Endothelial cell of umbilical vein (primary cell): Measurements from ENCODE around the gene OTULINL. TPM values are rescaled to one million over a fixed set of nuclear protein-coding genes. Genes with fewer than 3 reads are reported as not detected.

Experiments
- BruUV-seq: library from RNA; stranded (reverse); fragments of 400-500 nt; replicated peaks from 2 replicates; lab custom pipeline; 2021; lab: Mats Ljungman, UMichigan
- CTCF ChIA-PET: fragments of 300-600, 350-600 bp; sonication (Branson Sonifier 250); formaldehyde crosslinking; loops from one replicate; lab custom pipeline; 2021; ENCODE audit warnings: antibody characterized with exemption, inconsistent platforms; lab: Charles Lee
- POLR2A ChIA-PET: fragments of 300-600, 350-600 bp; sonication (Branson Sonifier 250); formaldehyde crosslinking; loops from one replicate; lab custom pipeline; 2021; ENCODE audit warnings: antibody characterized with exemption, inconsistent platforms; lab: Charles Lee
- DNase-seq: peaks from one replicate; pipeline ENCODE4 v3.0.0-alpha.2; 2011; ENCODE audit warnings: low read depth, low spot score
- FAIRE-seq: peaks from 2 replicates; lab custom pipeline; 2011; peaks lifted over from hg19 to GRCh38; lab: Jason Lieb, UNC
- H2AFZ ChIP-seq: 2 replicates; pipeline ENCODE4 v1.6.0; 2012; ENCODE audit warnings: low read depth, low read length, control low read depth, inconsistent platforms
- H3K27ac ChIP-seq: 2 replicates; pipeline ENCODE4 v1.5.1; 2011; ENCODE audit warnings: low read depth, mild to moderate bottlenecking, control low read depth, low read length, moderate library complexity; ENCODE audit not compliant: insufficient read depth
- H3K27me3 ChIP-seq, 2 experiments: 2 replicates each; pipeline versions ENCODE4 v1.6.0 to v1.6.1; 2011; ENCODE audit warnings: low read length in 2 of 2, mixed read lengths in 1 of 2; ENCODE audit not compliant: control insufficient read depth in 2 of 2, insufficient read depth in 2 of 2
- H3K36me3 ChIP-seq, 2 experiments: 2 replicates in 1 of 2; 3 replicates in 1 of 2; pipeline ENCODE4 v1.5.1; 2011; ENCODE audit warnings: low read length in 2 of 2, mild to moderate bottlenecking in 1 of 2, moderate library complexity in 1 of 2; ENCODE audit not compliant: control insufficient read depth in 2 of 2, insufficient read depth in 2 of 2; ENCODE audit errors: extremely low read depth in 1 of 2
- H3K4me1 ChIP-seq: 3 replicates; pipeline ENCODE4 v1.5.1; 2011; ENCODE audit warnings: mild to moderate bottlenecking, low read length; ENCODE audit not compliant: control insufficient read depth, insufficient read depth; ENCODE audit errors: extremely low read depth
- H3K4me2 ChIP-seq: 2 replicates; pipeline ENCODE4 v1.6.1; 2011; ENCODE audit warnings: low read length, control low read depth, mixed read lengths; ENCODE audit not compliant: insufficient read depth
- H3K4me3 ChIP-seq, 3 experiments: fragments of 200-600 bp in 1 of 3; sonication (generic), shearing (Covaris generic) in 1 of 3; replicated peaks in 1 of 3; 2 replicates each; pipeline ENCODE4 v1.5.1; 2011 to 2016; ENCODE audit warnings: control low read depth in 3 of 3, low read length in 3 of 3, mild to moderate bottlenecking in 2 of 3, inconsistent platforms in 1 of 3, low read depth in 1 of 3, moderate library complexity in 1 of 3; ENCODE audit not compliant: insufficient read depth in 1 of 3
- H3K79me2 ChIP-seq: 2 replicates; pipeline ENCODE4 v1.6.0; 2012; ENCODE audit warnings: low read length, inconsistent platforms; ENCODE audit not compliant: control insufficient read depth, insufficient read depth
- H3K9ac ChIP-seq: replicated peaks from 2 replicates; pipeline ENCODE3; 2011; ENCODE audit warnings: low read length, control low read depth; ENCODE audit not compliant: insufficient read depth; ENCODE audit errors: extremely low read depth
- H3K9me1 ChIP-seq: replicated peaks from 3 replicates; pipeline ENCODE4 v1.6.0; 2011; ENCODE audit warnings: mild to moderate bottlenecking, low read length; ENCODE audit not compliant: control insufficient read depth, insufficient read depth; ENCODE audit errors: extremely low read depth
- H3K9me3 ChIP-seq: replicated peaks from 2 replicates; pipeline ENCODE4 v1.5.1; 2012; ENCODE audit warnings: low read length, inconsistent platforms; ENCODE audit not compliant: control insufficient read depth, insufficient read depth
- H4K20me1 ChIP-seq: replicated peaks from 2 replicates; pipeline ENCODE3; 2011; ENCODE audit warnings: mild to moderate bottlenecking, low read length; ENCODE audit not compliant: control insufficient read depth, insufficient read depth; ENCODE audit errors: extremely low read depth
- CTCF ChIP-seq, 2 donors: IDR thresholded peaks; 1 replicate in 1 of 2; 2 replicates in 1 of 2; pipeline ENCODE4 v1.5.1; 2011; ENCODE audit warnings: low read length in 2 of 2, mild to moderate bottlenecking in 2 of 2, moderate library complexity in 2 of 2, control low read depth in 1 of 2, inconsistent platforms in 1 of 2, low read depth in 1 of 2; ENCODE audit not compliant: insufficient read depth in 1 of 2; ENCODE audit errors: extremely low read depth in 1 of 2
- EZH2 ChIP-seq: IDR thresholded peaks from 2 replicates; pipeline ENCODE4 v1.6.1; 2012; ENCODE audit warnings: borderline replicate concordance, low read depth, mild to moderate bottlenecking, moderate library complexity, low read length, inconsistent platforms; ENCODE audit not compliant: severe bottlenecking
- FOS ChIP-seq: IDR thresholded peaks from 2 replicates; pipeline ENCODE4 v1.6.1; 2011; ENCODE audit warnings: mild to moderate bottlenecking, low read length, moderate library complexity, borderline replicate concordance; ENCODE audit not compliant: insufficient read depth
- GATA2 ChIP-seq: IDR thresholded peaks from 2 replicates; pipeline ENCODE4 v1.7.0; 2011; ENCODE audit warnings: low read depth, mild to moderate bottlenecking, moderate library complexity, mixed read lengths, low read length; ENCODE audit not compliant: insufficient read length, insufficient read depth
- JUN ChIP-seq: IDR thresholded peaks from 2 replicates; pipeline ENCODE4 v1.6.1; 2011; ENCODE audit warnings: borderline replicate concordance, low read depth; ENCODE audit not compliant: insufficient read length, insufficient read depth
- MAX ChIP-seq: IDR thresholded peaks from 2 replicates; pipeline ENCODE4 v1.6.1; 2011; ENCODE audit not compliant: insufficient read depth, insufficient read length
- MYC ChIP-seq: IDR thresholded peaks from one replicate; pipeline ENCODE4 v1.6.1; 2011; ENCODE audit warnings: mild to moderate bottlenecking, low read depth, low read length
- POLR2A ChIP-seq: IDR thresholded peaks from 2 replicates; pipeline ENCODE4 v1.6.1; 2012; ENCODE audit warnings: low read depth, mild to moderate bottlenecking, control low read depth, low read length
- POLR2AphosphoS5 ChIP-seq: IDR thresholded peaks from 2 replicates; pipeline ENCODE4 v1.6.1; 2012; ENCODE audit warnings: low read depth, mild to moderate bottlenecking, control low read depth, low read length, moderate library complexity; ENCODE audit not compliant: insufficient read depth
- dilution Hi-C: fragments of 300-500 bp; cut with MboI; formaldehyde crosslinking; loops from one replicate; pipeline ENCODE4 v1.15.0; 2019; ENCODE audit warnings: low sequenced_read_pairs; ENCODE audit not compliant: extremely low pct_ligation_motif_present
- intact Hi-C: fragments of 100-400 bp; cut with micrococcal nuclease; formaldehyde crosslinking; loops from one replicate; pipeline ENCODE4 v1.10.0; 2022
- polyA plus RNA-seq, 4 experiments: library from polyadenylated mRNA; depleted of rRNA in 3 of 4; stranded (reverse) in 3 of 4; unstranded in 1 of 4; fragments of >200 nt; gene quantifications; 2 replicates each; pipeline versions ENCODE4 v1.2.1 to v1.2.3, GENCODE V29; 2011 to 2012; ENCODE audit warnings: missing spikeins in 1 of 4
- total RNA-seq: library from RNA; stranded (reverse); gene quantifications from 2 replicates; pipeline ENCODE4 v1.2.3, GENCODE V29; 2021

Gene OTULINL
- total and polyA plus RNA-seq, 2 donors (not counting 3 experiments of a cell fraction or from before 2014, with no cell fraction given): 0.08 to 0.42 TPM

- peaks cover 0 to 8% of the 10 kb centered on the region in 2 experiments for H3K27me3 ChIP-seq
- BruUV-seq: no TSS peak
- CTCF ChIA-PET: interaction anchor here (1.4 kb wide), 1 partner anchor 10 kb away, joined by 5 read pairs; no protein-coding TSS in a partner anchor
- H3K4me3 ChIP-seq: no peak overlapping the region
- H3K27ac ChIP-seq: no peak overlapping the region
- no peaks in the 10 kb centered on the region for H3K79me2 ChIP-seq
- DNase-seq (no peak), FAIRE-seq (no peak)
- H3K4me2 ChIP-seq: no peak overlapping the region
- POLR2A ChIA-PET: no interaction called here
- dilution Hi-C loops: loop anchor here (25.0 kb wide), 1 partner anchor 103 kb away; no protein-coding TSS in a partner anchor
- no peak overlapping the region for H2AFZ ChIP-seq
- TF ChIP-seq GATA2: no peak
- TF ChIP-seq MAX: no peak
- no peak for TF ChIP-seq POLR2A
- no peak for TF ChIP-seq JUN
- TF ChIP-seq FOS: no peak
- TF ChIP-seq POLR2AphosphoS5: no peak
- TF ChIP-seq EZH2: no peak
- no peak for TF ChIP-seq MYC
- no peak for TF ChIP-seq CTCF (IDR thresholded peaks at IDR 0.05; ENCODE audit: extremely low read depth in 1 of 2, insufficient read depth in 1 of 2, low read depth in 1 of 2, low read length in 2 of 2)
- H3K9me3 ChIP-seq: no peaks in the 10 kb centered on the region
- no peak overlapping the region for H3K9ac ChIP-seq
- H3K9me1 ChIP-seq: no peaks in the 10 kb centered on the region
- no peaks in the 10 kb centered on the region for H4K20me1 ChIP-seq
- intact Hi-C loops: no loop called here
- no peaks in the 10 kb centered on the region for H3K4me1 ChIP-seq
- H3K36me3 ChIP-seq: no peaks in the 10 kb centered on the region
Measured at GRCh38 chr5:14534773-14535172, 46.8 kb upstream of the OTULINL start.
